ENCODE data around the gene PDGFRB. TPM values are rescaled to one million over a fixed set of nuclear protein-coding genes. Genes with fewer than 3 reads are reported as not detected.

The PDGFRB gene
- total RNA-seq, 1 experiment from 2014 or later, result 0.34 TPM

GRCh38 chr5:150197476-150197875, 41.8 kb upstream of the PDGFRB start:
- no peaks in the 10 kb centered on the region for H3K4me1 ChIP-seq (ENCODE audit: control insufficient read depth in 1 of 2, insufficient read depth in 2 of 2, low read length in 2 of 2)
- H3K9ac ChIP-seq (ENCODE audit: low read length), result no peak overlapping the region
- H3K36me3 ChIP-seq (ENCODE audit: control insufficient read depth in 1 of 2, insufficient read depth in 2 of 2, low read length in 2 of 2), result no peaks in the 10 kb centered on the region
- no peak for DNase-seq (ENCODE audit: low read depth, low spot score)
- H3K9me2 ChIP-seq (ENCODE audit: insufficient read depth), result no peaks in the 10 kb centered on the region
- ChIA-PET RAD21 (ENCODE audit: low non-redundant PET in 1 of 2, low total read pairs in 2 of 2, uncharacterized antibody in 2 of 2, unreplicated experiment in 2 of 2) (no interaction called here), POLR2A (no interaction called here), CTCF (no interaction called here)
- TF ChIP-seq, protein P1, sequence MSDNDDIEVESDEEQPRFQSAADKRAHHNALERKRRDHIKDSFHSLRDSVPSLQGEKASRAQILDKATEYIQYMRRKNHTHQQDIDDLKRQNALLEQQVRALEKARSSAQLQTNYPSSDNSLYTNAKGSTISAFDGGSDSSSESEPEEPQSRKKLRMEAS (IDR thresholded peaks at IDR 0.05), result no peak
- TF ChIP-seq YY1 (IDR thresholded peaks at IDR 0.05; ENCODE audit: extremely low read depth, insufficient replicate concordance, low read depth, low read length) (no peak), JUND (IDR thresholded peaks at IDR 0.05) (no peak), TCF7L2 (IDR thresholded peaks at IDR 0.05; ENCODE audit: borderline replicate concordance, extremely low read depth, insufficient read depth, insufficient read length) (no peak), EZH2 (IDR thresholded peaks at IDR 0.05) (no peak), FOSL1 (IDR thresholded peaks at IDR 0.05; ENCODE audit: low read depth) (no peak), ZNF274 (IDR thresholded peaks at IDR 0.05; ENCODE audit: low read depth, low read length) (no peak), SP1 (IDR thresholded peaks at IDR 0.05; ENCODE audit: low read depth) (no peak), ZFX (IDR thresholded peaks at IDR 0.05) (no peak), SIN3A (IDR thresholded peaks at IDR 0.05; ENCODE audit: low read depth) (no peak), SRF (IDR thresholded peaks at IDR 0.05; ENCODE audit: low read depth) (no peak), ELF1 (IDR thresholded peaks at IDR 0.05; ENCODE audit: borderline replicate concordance, low read depth) (no peak), ZBTB33 (IDR thresholded peaks at IDR 0.05; ENCODE audit: extremely low read depth, insufficient replicate concordance, low read length) (no peak)
- TF ChIP-seq, protein P2, sequence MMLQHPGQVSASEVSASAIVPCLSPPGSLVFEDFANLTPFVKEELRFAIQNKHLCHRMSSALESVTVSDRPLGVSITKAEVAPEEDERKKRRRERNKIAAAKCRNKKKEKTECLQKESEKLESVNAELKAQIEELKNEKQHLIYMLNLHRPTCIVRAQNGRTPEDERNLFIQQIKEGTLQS (IDR thresholded peaks at IDR 0.05), result no peak
- TF ChIP-seq, protein P3, sequence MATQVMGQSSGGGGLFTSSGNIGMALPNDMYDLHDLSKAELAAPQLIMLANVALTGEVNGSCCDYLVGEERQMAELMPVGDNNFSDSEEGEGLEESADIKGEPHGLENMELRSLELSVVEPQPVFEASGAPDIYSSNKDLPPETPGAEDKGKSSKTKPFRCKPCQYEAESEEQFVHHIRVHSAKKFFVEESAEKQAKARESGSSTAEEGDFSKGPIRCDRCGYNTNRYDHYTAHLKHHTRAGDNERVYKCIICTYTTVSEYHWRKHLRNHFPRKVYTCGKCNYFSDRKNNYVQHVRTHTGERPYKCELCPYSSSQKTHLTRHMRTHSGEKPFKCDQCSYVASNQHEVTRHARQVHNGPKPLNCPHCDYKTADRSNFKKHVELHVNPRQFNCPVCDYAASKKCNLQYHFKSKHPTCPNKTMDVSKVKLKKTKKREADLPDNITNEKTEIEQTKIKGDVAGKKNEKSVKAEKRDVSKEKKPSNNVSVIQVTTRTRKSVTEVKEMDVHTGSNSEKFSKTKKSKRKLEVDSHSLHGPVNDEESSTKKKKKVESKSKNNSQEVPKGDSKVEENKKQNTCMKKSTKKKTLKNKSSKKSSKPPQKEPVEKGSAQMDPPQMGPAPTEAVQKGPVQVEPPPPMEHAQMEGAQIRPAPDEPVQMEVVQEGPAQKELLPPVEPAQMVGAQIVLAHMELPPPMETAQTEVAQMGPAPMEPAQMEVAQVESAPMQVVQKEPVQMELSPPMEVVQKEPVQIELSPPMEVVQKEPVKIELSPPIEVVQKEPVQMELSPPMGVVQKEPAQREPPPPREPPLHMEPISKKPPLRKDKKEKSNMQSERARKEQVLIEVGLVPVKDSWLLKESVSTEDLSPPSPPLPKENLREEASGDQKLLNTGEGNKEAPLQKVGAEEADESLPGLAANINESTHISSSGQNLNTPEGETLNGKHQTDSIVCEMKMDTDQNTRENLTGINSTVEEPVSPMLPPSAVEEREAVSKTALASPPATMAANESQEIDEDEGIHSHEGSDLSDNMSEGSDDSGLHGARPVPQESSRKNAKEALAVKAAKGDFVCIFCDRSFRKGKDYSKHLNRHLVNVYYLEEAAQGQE (IDR thresholded peaks at IDR 0.05; ENCODE audit: low read depth), result no peak
- TF ChIP-seq, protein P4, sequence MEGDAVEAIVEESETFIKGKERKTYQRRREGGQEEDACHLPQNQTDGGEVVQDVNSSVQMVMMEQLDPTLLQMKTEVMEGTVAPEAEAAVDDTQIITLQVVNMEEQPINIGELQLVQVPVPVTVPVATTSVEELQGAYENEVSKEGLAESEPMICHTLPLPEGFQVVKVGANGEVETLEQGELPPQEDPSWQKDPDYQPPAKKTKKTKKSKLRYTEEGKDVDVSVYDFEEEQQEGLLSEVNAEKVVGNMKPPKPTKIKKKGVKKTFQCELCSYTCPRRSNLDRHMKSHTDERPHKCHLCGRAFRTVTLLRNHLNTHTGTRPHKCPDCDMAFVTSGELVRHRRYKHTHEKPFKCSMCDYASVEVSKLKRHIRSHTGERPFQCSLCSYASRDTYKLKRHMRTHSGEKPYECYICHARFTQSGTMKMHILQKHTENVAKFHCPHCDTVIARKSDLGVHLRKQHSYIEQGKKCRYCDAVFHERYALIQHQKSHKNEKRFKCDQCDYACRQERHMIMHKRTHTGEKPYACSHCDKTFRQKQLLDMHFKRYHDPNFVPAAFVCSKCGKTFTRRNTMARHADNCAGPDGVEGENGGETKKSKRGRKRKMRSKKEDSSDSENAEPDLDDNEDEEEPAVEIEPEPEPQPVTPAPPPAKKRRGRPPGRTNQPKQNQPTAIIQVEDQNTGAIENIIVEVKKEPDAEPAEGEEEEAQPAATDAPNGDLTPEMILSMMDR (IDR thresholded peaks at IDR 0.05 in 2 of 3, conservative IDR thresholded peaks at IDR 0.05 in 1 of 3; ENCODE audit: borderline replicate concordance in 1 of 3, insufficient read depth in 1 of 3, low read depth in 2 of 3, low read length in 2 of 3), result no peak
- H3K4me2 ChIP-seq (ENCODE audit: low read length), result no peak overlapping the region
- no peaks in the 10 kb centered on the region for H3K9me3 ChIP-seq (ENCODE audit: control insufficient read depth in 1 of 2, insufficient read depth in 1 of 2, low read depth in 1 of 2, low read length in 2 of 2)
- intact Hi-C loops (cut with micrococcal nuclease), result no loop called here
- H3K79me2 ChIP-seq (ENCODE audit: insufficient read depth, low read length), result no peaks in the 10 kb centered on the region
- H3K27ac ChIP-seq (ENCODE audit: low read depth, low read length), result no peak overlapping the region
- H4K20me1 ChIP-seq (ENCODE audit: insufficient read depth), result no peaks in the 10 kb centered on the region
- no peak overlapping the region for H2AFZ ChIP-seq (ENCODE audit: low read depth, low read length, poor library complexity, severe bottlenecking)
- ATAC-seq, result no peak
- H3K4me3 ChIP-seq (replicated peaks in 1 of 2; ENCODE audit: low read depth in 1 of 2, low read length in 2 of 2), result no peak overlapping the region
- BruUV-seq (replicated peaks), result no TSS peak
- peaks cover 2% of the 10 kb centered on the region; the same call in 1 of the 2 replicates for H3K27me3 ChIP-seq (ENCODE audit: insufficient read depth, low read length)

Measured in HCT116 (cell line).